ENCODE measurements around the gene ZNF717.
"Not testable (repeated sequence)": the region's sequence is repeated elsewhere in the genome, so short reads cannot be mapped to it uniquely, and the experiment has no call there.

Gene ZNF717

DNA sequence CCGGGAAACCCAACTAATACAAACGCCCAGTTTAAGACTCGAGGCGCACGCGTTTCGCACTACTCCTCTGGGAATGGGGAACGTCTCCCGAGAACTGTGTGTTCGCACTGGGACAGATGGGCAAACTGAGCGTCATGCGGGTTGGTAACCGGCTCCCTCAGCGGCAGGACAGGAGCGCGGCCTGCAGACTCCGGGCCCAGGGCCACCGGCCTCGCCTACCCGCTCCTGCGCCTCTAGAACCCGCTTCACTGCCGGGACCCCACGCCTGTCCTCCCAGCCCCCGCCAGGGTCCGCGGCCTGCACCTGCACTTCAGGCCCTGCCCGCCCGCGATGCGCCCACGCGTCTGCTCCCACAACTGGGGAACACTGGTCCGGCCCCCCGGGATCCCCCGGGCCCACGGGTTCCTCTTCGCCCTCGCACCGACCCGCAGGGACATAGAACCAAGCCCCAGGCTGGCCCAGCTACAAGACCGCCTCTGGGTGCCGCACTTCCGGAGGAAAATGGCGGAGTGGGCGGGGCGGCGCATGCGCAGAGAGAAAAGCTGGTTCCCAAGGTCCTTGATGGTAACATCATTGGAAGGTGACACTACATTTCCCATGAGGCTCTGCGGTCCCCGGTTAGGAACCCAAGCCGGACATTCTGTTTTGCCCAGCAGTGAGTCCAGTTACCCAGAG lies at the start of gene ZNF717:
ZNF717 (minus strand) TSS at position 469 of the 675 bp plus-strand sequence. CDS start 2,187 bp downstream, outside the sequence.
- DNase-seq (ENCODE audit: low read depth in 3 of 3, low spot score in 1 of 3) = peak; percentile 77 to 95 (median 83)

DNA sequence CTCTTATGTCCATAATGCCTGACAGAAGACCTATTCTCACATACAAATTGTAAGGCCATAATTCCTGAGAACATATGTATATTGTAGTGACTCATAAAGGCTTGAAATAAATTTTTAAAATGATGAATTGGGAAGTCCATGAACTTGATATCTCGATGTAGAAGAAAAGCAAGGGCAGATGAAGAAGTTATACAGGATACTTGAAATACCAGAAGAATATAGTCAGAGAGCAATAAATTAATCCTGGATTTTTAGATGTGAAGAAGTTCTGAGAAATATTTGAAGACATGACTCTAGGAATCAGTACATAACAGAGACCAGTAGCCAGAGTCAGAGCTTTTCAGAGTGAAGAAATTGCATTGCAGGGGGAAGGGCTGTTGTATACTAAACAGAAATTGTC lies 45.7 kb upstream of the ZNF717 start:
- DNase-seq (ENCODE audit: low read depth in 3 of 3, low spot score in 1 of 3) = not testable (repeated sequence)

DNA sequence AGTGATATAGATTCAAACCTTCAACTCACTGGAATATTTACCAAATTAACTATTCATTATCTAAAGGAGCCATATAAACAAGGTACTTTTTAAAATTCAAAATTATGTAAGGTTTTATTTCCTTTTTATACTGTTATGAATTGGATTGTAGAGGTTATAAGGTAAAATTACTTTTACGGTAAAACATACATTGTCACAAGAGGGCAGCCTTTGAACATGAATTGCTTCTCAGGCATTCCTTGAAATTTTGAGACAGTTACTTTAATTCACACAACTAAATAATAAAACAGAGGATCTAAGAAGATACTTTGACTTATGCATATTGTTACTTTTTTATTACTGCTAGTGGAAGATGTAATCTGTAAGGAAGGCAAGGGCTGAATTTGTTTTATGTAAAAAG lies 32.7 kb upstream of the ZNF717 start:
- not testable (repeated sequence) for DNase-seq (ENCODE audit: low read depth in 3 of 3, low spot score in 1 of 3)

DNA sequence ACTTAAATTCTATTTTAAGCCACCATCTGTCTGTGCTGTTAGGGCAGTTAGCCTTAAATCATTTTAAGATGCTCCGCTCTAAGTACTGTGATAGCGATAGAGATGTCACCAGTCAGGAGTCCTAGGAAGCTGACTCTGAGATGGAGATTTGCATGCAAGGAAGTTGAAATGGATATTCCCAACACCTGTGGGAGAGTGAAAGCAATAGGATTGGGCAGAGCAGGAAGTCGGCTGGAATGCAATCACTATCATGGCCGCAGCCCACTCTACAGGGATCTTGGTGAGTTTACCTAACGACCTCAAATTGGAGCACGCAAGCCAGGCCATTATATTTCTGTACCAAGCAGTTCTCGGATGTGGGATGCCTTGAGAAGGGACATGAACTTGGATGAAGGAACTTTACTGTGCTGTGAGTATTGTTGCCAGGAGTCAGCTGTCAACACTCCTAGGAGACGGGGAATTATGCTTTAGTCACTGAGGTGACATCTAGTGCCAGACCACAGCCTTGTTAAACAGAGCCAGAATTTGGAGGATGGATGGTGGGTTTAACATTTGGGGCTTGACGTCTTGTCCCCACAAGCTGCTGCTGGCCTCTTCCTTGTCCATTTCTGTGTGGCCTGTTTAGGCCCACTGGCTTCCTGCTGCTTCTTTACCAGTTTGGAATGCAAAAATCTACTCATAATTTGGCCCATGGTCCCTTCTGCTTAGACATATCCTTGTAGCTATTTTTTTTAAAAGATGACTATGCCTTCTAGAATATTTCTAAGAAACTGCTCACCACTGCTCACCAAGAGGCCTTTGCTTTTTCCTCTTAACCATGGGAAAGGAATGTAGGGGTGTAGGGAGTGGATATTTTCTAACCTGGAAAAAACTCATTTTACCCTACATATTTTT lies 31.2 kb upstream of the ZNF717 start:
- not testable (repeated sequence) for DNase-seq (ENCODE audit: low read depth in 3 of 3, low spot score in 1 of 3)

DNA sequence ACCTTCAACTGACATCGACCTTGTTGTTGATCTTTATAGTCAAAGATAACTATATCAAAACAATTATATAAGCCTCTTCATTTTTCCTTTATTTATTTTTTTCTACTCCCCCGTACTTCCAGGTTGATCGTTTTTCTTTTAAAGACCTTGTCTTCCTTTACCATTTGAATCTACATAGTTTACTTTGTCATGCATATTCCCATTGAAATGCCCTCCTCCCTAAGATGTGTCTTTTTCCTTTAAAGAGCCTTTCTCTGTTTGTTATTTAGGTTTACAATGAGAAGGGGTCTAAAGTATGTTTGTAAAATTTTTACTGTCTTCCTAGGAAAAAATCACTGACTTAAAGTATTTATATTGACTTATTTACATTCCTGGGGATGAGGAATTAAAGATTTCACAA lies 29.4 kb upstream of the ZNF717 start:
- DNase-seq (ENCODE audit: low read depth in 3 of 3, low spot score in 1 of 3) = no peak

DNA sequence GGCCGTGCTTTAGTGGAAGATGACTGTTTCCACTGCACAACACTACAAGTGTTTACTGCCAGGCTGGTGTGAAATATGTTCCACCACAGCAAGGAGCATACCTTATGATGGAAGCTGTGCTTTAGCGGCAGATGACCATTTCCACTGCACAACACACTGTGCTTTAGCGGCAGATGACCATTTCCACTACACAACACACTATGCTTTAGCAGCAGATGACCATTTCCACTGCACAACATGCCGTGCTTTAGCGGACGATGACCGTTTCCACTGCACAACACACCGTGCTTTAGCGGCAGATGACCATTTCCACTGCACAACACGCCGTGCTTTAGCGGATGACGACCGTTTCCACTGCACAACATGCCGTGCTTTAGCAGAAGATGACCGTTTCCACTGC lies 2.8 kb downstream of the ZNF717 start:
- no peak for DNase-seq (ENCODE audit: low read depth in 3 of 3, low spot score in 1 of 3)

DNA sequence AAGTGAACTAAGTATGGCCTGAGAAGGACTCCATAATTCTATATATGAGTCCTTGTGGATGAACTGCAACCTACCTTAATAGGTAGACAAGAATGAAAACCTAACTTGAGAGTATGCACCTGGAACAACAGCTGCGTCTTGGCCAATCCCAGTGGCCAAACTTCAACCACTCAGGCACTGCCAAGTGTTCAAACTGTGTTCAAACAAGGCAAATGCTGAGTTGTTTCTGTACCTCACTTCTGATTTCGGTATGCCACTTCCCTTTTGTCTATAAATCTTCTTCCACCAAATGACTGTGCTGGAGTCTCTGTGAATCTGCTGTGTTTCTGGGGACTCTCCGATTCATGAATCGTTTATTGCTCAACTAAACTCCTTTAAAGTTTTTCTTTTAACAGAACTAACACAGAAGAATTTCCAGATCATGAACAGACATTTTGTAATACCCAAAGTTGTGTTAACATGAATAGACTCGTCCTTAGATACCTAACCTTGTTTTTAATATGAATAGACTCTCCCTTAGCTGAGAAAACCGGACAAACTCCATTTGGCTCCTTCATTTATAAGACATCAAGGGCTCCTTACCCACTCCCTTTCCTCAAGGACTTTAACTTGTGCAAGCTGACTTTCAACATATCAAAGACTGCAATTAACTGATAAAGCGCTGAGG lies 4.1 kb downstream of the ZNF717 start:
- no peak for DNase-seq (ENCODE audit: low read depth in 3 of 3, low spot score in 1 of 3)

DNA sequence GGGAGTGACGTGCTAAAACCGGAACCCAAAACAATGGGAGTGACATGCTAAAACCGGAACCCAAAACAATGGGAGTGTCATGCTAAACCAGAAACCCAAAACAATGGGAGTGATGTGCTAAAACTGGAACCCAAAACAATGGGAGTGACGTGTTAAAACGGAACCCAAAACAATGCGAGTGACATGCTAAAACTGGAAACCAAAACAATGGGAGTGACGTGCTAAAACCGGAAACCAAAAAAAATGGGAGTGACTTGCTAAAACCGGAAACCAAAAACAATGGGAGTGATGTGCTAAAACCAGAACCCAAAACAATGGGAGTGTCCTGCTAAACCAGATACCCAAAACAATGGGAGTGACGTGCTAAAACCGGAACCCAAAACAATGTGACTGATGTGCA lies 7.6 kb downstream of the ZNF717 start:
- DNase-seq (ENCODE audit: low read depth in 3 of 3, low spot score in 1 of 3) = not testable (repeated sequence)

DNA sequence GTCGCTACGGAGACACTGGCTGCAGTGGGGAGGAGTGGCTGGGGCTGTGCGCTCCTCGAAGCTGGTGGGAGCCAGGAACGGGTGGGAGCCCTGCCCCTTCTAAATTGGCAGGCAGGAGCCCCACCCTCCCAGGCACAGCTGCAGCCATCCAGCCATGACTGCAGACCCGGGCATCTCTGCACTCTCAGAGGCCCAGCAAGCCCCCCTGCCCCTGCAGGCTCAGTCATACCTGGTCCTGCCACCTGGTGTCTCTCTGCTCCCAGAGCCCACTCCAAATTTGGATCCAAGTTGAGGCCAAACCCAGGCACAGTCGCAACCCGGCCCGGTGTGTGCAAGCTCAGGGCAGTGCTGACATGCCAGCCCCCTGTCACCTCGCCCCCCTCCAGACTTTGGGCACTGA lies 13.7 kb downstream of the ZNF717 start:
- DNase-seq (ENCODE audit: low read depth in 3 of 3, low spot score in 1 of 3) = not testable (repeated sequence)

DNA sequence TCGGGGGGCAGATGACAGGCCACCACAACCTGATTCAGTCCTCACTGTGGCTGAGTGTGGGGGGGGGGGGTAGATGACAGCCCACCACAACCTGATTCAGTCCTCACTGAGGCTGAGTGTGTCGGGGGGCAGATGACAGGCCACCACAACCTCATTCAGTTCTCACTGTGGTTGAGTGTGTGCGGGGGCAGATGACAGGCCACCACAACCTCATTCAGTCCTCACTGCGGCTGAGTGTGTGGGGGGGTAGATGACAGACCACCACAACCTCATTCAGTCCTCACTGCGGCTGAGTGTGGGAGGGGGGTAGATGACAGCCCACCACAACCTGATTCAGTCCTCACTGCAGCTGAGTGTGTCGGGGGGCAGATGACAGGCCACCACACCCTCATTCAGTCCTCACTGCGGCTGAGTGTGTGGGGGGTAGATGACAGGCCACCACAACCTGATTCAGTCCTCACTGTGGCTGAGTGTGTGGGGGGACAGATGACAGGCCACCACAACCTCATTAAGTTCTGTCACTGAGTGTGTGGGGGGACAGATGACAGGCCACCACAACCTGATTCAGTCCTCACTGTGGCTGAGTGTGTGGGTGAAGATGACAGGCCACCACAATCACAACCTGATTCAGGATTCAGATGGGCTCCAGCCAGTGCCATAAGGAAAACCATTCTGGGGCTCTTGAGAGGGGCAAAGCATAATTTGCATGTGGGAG lies 16.9 kb downstream of the ZNF717 start:
- DNase-seq (ENCODE audit: low read depth in 3 of 3, low spot score in 1 of 3) = no peak

DNA sequence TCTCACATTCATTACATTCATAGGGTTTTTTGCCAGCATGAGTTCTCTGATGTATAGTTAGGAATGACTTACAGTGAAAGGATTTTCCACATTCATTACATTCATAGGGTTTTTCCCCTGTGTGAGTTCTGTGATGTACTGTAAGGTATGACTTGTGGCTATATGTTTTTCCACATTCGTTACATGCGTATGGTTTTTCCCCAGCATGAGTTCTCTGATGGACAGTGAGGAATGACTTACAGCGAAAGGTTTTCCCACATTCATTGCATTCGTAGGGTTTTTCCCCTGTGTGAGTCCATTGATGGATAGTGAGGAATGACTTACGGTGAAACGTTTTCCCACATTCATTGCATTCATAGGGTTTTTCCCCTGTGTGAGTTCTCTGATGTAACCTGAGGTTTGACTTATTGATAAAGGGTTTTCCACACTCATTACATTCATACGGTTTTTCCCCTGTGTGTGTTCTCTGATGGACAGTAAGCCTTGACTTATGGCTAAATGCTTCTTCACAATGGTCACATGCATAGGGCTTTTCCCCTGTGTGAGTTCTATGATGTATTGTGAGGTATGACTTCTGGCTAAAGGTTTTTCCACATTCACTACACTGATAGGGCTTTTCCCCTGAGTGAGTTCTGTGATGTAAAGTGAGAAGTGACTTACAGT lies 47.4 kb downstream of the ZNF717 start:
- DNase-seq (ENCODE audit: low read depth in 3 of 3, low spot score in 1 of 3) = no peak

DNA sequence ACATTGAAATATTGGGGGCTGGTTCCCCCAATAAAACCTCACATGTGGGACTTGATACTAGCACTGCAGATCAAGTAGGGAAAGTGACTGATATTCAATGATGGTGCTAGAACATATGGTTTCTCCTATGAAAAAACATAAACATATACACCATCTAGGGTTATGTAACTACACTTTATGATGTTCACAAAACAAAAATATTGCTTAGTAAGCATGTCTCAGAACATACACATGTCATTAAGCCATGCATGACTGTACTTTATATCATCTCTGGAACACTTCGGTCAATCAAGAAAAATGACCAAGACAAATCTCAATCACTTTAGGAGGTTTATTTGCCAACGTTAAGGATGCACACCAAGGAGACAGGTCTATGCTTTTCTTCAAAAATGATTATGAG lies 57.4 kb downstream of the ZNF717 start:
- no peak for DNase-seq (ENCODE audit: low read depth in 3 of 3, low spot score in 1 of 3)

DNA sequence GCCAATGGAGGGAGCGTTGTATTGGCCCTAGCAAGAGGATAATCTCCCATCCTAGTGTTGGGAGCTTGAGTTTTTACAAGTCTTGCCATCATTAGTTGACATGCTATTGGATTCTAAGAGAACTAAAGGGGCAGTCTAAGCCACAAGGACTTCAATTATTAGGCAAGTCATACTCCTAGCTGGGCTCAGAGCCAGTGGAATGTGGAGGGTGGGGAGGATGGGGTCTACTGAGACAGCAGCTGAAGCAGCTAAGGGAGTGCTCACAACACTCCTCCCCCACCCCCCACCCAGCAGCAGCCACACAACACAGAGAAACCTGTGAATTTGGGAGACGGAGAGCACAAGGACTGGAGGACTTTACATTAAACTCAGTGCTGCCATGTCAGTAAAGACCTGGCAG lies 93.3 kb downstream of the ZNF717 start:
- no peak for DNase-seq (ENCODE audit: low read depth in 3 of 3, low spot score in 1 of 3)

DNA sequence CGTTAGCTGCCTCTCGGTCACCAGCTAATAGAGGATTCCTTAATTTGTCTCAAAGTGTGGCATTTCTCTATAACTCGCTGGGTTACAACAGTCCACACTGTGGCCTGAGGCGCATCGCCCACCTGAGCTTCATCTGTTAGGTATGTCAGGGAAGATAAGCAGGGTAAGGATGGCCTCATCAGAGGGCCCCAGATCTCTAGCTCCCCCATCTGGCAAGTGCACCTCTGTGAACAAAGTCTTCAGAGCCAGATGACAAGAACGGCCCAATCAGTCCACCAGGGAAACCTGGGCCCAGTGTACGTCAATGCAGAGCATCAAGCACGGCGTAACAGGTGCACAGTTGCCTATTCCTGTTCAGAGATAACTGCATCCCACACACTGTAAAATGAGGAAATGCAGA lies 98.0 kb downstream of the ZNF717 start:
- no peak for DNase-seq (ENCODE audit: low read depth in 3 of 3, low spot score in 1 of 3)

Measured in stimulated activated CD4-positive, alpha-beta T cell treated with anti-CD3 and anti-CD28 coated beads, TNF-alpha, amount 100 ng/mL, for 1 hour (primary cell).